ENCODE data around the gene NEO1.
"Not testable (repeated sequence)": the region's sequence is repeated elsewhere in the genome, so short reads cannot be mapped to it uniquely, and the experiment has no call there.

NEO1 gene

DNA sequence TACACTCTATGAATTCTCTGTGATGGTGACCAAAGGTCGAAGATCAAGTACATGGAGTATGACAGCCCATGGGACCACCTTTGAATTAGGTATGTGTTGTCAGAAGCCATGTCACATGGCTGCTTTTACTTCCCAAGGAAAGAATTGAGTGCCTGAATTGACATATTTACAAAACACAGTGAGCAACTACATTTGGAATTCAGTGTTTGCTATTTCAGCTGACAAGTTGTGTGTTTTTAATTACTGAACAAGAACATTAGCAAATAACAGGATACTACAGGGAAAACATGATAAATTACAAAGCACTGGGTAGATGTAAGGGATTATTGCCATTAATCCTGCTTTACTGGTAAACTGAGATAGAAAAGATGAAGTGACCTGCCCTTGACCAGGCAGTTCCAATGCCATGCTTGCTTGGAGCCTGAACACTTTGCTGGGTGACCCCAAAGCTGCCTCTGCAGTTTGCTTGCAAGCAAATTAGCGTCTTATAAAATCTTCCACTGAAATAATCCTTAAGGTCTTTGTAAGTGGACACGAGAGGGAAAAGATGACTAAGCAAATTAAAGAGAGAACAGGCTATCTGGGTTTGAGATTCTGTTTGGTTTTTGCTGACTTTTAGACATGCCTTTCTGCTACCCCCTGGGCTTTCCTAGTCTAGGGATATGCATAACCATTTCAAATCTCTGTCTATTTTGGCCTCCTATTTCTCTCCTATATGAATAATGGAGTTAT is 218.3 kb downstream of the NEO1 start:
- DNase-seq, result no peak

DNA sequence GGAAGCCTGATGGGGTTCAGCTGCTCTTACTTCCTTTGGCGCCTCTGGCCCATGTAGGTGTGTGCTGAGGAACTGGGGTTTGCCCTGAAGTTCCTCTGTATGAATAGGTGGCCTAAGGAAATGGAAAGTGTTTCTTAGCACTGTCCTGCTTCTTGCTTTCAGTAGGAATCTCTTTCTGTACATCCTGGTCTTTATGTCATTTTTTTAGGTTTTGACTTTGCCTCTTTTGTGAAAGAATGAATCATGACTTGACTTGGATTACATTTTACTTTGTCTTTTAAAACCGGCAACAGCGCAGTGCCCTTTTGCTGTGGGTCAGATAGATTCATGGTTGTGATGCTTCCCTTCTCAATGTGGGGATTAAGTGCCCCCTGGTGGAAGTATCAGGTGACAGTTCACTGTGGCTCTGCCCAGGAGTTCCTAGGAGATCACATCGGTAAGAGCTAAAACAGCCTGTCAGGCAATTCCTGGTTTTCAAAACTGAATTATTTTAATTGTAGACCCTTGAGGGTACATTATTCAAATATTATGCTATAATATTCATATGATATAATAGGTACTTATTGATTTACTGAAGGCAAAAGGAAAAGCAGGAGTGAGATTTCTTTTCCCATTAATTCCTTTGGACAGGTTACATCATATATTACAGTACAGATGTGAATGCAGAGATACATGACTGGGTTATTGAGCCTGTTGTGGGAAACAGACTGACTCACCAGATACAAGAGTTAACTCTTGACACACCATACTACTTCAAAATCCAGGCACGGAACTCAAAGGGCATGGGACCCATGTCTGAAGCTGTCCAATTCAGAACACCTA is 221.1 kb downstream of the NEO1 start:
- peak; percentile 76 for DNase-seq

DNA sequence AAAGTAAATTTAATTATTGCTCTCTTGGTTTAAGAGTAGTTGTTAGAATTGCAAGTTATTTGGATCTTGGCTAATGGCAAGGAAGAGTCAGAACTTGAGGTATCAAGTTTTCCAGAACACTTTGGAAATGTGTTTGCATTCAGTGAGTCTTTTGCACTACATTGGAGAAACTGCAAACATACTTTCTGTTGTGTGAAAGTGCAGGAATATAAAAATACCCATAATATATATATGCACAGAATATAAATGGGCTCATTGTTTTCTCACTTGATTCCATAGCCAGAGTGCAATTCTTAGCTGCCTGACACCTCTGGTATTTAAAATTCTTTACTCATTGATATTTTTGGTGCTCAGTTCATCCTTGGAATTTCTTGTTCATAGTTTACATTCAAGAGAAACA is 223.6 kb downstream of the NEO1 start:
- DNase-seq, result no peak

- peak; percentile 51 for DNase-seq
These were observed 230.5 kb downstream of the NEO1 start for GRCh38 chr15:73282567-73283365.

DNA sequence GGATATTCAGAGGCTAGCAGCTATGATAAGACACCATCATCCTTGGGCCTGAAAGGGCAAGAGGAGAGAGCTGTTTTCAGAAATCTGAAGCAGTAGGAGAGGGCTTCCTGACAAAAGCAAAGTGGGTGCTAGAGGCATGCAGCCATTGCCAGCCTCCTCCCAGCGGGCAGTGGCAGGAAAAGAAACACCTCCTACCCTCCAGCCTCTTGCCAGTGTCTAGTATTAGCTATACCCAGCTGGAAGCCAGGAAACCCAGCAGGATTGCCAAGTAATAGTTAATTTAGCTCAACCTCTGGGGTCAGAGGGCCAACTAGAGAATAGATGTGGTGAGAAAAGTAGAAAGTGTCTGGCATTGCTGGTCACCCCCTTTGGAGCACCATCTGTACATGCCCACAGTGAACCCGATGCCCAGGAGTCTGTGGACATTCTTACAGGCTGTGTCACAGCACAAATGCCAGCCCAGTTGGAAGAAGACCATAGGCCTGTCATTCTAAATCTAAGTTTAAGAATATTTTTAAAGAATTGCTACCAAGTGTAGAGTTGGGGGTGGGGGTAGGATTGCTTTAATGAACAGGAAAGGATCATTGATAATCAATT is 231.2 kb downstream of the NEO1 start:
- no peak for DNase-seq

DNA sequence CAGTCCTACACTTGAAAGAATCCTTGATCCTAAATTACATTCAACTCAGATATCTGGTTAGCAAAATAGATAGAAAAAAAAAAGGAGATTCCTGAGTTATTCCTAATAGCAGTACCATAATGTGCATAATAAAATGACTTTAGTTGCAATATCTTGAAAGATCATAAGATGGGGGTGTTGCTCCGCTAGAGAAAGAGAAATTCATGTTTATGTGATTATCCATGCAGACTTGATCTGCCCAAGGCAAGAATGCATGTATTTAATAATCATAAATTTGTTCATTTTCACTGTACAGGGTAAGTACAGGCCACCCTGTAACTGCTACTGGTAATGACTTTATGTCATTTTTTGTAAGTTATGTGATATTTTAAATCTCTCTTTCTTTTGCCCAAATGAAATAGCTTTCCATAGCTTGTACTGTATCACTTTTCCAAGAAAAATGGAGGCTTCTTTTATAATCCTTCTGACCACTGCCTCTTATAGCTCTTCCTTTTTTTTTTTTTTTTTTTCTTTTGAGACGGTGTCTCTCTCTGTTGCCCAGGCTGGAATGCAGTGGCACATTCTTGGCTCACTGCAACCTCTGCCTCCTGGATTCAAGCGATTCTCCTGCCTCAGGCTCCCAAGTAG is 231.9 kb downstream of the NEO1 start:
- DNase-seq, result peak; percentile 44

DNA sequence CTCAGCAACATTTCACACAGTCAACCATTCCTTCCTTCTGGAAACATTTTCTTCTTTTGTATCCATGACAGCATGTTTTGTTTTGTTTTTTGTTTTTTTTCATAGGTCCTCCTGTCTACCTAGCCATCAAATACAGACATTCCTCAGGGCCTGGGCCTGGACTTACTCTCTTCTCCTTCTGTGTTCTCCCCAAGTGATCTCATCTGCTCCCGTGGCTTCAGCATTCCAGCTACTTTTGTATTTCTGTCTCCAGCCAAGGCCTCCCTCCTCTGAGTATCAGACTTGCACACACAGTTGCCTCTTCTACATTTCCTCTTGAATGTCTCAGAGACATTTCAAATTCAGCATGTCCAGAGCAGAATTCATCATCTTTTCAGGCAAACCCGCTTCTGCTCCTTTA is 234.0 kb downstream of the NEO1 start:
- no peak for DNase-seq

DNA sequence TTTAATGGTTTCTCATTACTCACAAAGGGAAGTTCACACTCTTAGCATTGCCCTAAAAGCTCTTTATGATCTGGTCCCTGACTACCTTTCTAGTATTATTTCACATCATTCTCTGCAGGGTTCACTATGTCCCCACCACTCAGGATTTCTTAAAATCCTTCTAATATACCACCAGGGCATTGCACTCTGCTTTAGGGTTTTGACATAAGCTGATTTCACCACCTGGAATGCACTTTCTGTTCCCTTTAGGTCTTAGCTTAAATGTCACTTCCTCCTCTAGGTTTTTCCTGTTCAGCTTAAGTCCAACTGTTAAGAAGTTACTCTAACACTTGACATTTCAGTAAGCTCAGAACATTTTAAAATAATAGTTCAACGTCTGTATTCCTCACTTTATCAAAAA is 234.8 kb downstream of the NEO1 start:
- peak; percentile 21 for DNase-seq

DNA sequence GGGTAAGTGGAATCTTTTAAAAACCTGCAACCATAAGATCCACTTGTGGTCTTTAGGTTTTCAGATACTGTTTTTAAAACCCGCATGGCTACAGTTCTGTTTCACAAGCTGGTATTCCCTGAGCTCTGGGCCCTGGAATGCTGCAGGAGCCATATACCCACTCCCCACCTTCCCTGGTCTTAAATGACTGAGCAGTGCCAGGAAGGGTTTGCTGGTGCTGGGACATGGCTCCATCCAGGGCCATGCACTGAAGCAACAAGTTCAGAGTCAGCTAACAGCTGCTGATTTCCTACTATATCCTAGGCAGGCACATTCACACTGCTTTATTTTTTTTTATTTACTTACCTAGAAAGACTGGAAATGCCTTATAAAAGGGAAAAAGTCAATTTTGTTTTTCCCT is 239.2 kb downstream of the NEO1 start:
- DNase-seq, result no peak

GRCh38 chr15:73293773-73294172 is 241.5 kb downstream of the NEO1 start:
- DNase-seq, result no peak

DNA sequence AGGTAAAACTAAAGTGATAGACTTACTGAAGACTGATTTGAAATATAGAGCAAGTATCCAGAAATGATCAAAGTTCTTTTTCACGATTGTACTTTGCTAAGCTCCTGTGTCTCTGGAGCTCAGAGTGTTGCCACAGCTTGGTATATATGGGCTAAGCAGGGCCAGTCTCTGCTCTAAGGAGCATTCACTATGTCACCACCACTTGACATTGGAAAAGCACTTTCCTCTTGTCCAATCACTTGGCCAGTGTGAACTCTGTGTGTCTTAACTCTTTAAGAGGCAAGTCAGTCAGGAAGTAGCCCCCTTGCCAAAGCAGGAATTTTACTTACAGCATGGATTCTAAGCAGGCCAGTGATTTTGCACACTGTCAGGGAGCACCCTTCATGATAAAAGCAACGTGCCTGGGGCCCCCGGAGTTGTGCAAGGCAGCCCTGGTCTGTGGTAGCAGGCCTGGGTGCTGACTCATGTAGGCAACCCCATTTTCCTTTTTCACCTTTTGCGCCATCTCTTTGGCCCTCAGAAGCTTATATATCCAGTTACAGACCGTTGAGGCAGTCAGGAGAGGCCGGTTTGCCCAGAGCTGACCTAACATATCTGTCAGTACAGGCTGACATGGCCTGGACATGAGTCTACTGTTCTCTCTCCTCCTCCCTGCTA is 243.5 kb downstream of the NEO1 start:
- peak; percentile 39 for DNase-seq

GRCh38 chr15:73296609-73297353 is 244.5 kb downstream of the NEO1 start:
- DNase-seq, result no peak

GRCh38 chr15:73298522-73299245 is 246.4 kb downstream of the NEO1 start:
- DNase-seq, result no peak

DNA sequence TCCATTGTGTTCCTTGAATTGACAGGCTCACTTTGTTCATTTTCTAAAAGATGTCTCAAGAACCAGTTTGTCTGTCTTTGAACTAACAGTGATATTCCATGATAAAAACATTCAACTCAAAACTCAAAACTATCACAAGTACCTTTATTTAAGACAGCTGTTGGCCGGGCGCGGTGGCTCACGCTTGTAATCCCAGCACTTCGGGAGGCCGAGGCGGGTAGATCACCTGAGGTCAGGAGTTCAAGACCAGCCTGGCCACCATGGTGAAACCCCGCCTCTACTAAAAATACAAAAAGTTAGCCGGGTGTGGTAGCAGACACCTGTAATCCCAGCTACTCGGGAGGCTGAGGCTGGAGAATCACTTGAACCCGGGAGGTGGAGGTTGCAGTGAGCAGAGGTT is 248.0 kb downstream of the NEO1 start:
- DNase-seq, result not testable (repeated sequence)

- DNase-seq, result no peak
These were observed 251.4 kb downstream of the NEO1 start for GRCh38 chr15:73303636-73304035.

DNA sequence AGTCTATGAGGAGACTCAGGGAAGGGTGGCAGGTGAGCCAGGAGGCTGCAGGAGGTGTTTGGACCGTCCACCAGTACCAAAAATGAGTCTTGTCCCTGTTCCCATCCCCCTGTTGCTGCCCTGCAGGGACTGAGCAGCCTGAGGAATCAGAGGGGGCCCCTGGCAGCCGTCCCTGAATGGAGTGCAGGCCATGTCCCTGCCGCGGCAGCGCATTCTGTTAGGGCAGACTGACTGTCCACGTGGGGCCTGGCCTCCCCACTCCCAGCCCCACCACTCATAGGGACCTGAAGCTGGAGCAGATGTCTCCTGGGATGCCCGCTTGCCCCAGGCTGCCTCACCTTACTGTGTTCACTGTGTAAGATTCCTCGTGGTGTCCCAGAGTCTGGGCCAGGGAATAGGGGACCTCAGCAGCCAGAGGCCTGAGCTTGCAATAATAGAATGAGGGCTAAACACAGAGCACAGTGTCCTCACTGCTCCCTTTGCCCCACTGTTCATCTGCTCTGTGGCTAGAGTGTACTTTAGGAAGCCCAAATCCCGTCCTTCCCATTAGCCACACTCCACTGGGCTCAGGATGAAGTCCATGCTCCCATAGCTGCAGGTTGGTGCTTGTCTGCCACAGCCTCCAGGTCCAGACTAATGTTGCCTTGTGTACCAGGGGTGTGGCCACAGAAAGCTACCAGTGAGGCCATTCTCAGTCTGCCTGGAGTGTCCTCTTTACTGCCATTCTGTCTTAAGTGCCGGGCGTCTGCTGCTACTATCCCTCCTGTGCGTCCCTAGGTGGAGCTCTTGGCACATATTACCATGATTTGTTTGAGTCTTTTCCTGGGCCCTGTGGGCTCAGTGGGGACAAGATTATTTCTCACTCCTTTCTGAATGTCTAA is 253.3 kb downstream of the NEO1 start:
- DNase-seq, result peak; percentile 75

DNA sequence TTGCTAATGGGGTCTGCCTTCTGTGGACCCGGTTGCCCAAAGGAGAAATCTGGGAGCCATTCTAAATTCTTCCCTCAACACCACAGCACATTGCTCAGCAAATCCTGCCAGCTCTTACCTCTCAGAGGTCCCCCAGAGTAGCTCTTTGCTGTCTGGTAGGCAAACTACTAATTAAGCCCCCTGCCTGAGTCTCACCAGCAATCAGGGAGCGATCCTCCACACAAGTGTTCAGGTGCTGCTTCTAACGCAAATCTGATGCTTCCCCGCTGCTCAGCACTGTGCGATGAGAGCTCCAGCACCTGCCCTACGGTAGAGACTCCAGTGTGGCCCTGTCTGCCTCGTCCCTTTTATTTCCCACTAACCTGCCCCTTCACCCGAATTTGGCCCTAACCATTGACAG is 256.0 kb downstream of the NEO1 start:
- DNase-seq, result no peak

DNA sequence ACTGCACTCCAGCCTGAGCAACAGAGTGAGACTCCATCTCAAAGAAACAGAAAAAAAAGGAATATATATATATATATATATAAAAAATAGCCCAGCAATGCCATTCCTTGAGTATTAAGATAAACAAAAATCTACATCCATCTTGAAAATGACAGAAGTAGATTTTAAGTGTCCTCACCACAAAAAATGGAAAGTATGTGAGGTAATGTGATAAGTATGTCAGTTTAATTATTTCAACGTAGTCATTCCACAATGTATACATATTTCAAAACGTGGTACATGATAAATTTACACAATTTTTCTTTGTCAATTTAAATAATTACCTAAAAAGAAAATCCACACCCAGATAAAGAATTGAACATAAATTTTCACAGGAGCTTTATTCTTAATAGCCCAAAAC is 261.6 kb downstream of the NEO1 start:
- DNase-seq, result no peak

DNA sequence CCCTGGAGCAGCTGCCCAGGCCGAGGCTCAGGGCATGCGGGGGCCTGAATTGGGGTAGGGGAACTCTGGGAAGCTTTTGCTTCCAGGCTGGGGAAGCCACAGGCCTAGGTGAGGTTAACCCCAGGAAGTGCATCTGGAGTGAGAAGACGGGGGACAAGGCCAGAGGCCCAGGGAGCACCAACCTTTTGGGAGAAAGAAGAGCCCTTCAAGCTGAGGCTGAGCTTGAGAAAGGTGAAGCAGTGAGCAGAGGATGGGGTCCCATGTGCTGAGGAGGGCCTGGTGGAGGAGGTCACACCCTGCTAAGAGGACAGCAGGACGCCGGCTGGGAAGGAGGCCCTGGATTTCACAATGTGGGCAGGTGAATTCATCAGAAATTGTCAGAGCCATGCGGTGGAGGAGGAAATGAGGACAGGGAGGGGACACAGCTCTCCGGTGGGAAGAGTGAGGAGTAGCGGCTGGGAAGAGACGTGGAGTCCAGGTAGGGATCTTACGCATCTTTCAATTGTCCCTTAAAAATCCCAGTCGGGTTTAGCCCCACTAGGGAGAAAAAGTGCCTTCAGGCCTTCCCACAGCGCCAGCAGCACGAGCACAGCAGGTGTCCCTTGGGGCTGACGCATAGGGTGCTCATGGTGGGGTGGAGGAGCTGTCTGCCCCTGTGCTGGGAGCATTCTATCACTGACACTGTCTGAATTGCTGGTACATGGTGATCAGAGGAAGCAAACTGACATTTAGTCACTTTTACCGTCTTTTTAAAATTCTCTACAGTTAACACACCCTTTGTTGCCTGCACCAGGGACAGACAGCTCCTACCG is 265.6 kb downstream of the NEO1 start:
- no peak for DNase-seq
